ENCODE results near the gene RPUSD1. TPM values are rescaled to one million over a fixed set of nuclear protein-coding genes. Genes with fewer than 3 reads are reported as not detected.

The RPUSD1 gene
- polyA plus RNA-seq, 1 of the 3 experiments (the other 2 are of a cell fraction) = 27.7 TPM

GRCh38 chr16:800834-801511, 12.8 kb upstream of the RPUSD1 start:
- Histone ChIP-seq H3F3A (replicated peaks; ENCODE audit: insufficient read depth) (no peaks in the 10 kb centered on the region), H3K79me2 (ENCODE audit: insufficient read depth) (no peaks in the 10 kb centered on the region), H3K4me2 (no peak overlapping the region; the same call in 1 of the 2 replicates), H4K20me1 (ENCODE audit: insufficient read depth) (no peaks in the 10 kb centered on the region), H3K27me3 (ENCODE audit: insufficient read depth) (peaks cover 24% of the 10 kb centered on the region; the same call in 1 of the 2 replicates), H3K36me3 (replicated peaks in 1 of 2; ENCODE audit: control insufficient read depth in 1 of 2, insufficient read depth in 2 of 2, low read length in 1 of 2) (no peaks in the 10 kb centered on the region), H3K9me3 (no peaks in the 10 kb centered on the region), H3K4me1 (ENCODE audit: control insufficient read depth in 1 of 2, insufficient read depth in 2 of 2, low read depth in 1 of 2, low read length in 1 of 2) (peaks cover 0 to 8% of the 10 kb centered on the region in 2 experiments; a peak in 1 of 4 replicates), H2AFZ (ENCODE audit: low read depth) (no peak overlapping the region), H3K9me2 (no peaks in the 10 kb centered on the region), H3K27ac (ENCODE audit: low read depth in 2 of 2, low read length in 1 of 2) (no peak overlapping the region), H3K4me3 (ENCODE audit: low read depth in 2 of 2, low read length in 1 of 2) (no peak overlapping the region), H3K9ac (no peak overlapping the region)
- peak; percentile 68 for DNase-seq
- TF ChIP-seq CTCF (IDR thresholded peaks at IDR 0.05) = no peak
- no peak for TF ChIP-seq SMC3 (IDR thresholded peaks at IDR 0.05; ENCODE audit: low read depth, low read length)
- no peak for TF ChIP-seq POLR2AphosphoS5 (IDR thresholded peaks at IDR 0.05; ENCODE audit: low read depth, low read length)
- WGBS (ENCODE audit: low lambda C conversion rate) = 10% methylated on average over 16 of the region's 17 CpGs
- CTCF ChIA-PET = interaction anchor here (1.2 to 2.6 kb wide), 4 partner anchors 15 to 302 kb away, joined by 3 to 15 read pairs (median 4); no protein-coding TSS in a partner anchor
- POLR2A ChIA-PET = interaction anchor here (0.5 to 1.3 kb wide), 2 partner anchors 12 to 274 kb away, joined by 3 to 4 read pairs; partner anchors contain the start of genes CAPN15 and CHTF18

- DNase-seq = peak; percentile 74
- CTCF ChIA-PET = interaction anchor here (1.1 to 2.6 kb wide), 5 partner anchors 13 to 303 kb away, joined by 3 to 15 read pairs (median 3); no protein-coding TSS in a partner anchor
Observed at GRCh38 chr16:799948-800833, 12.0 kb upstream of the RPUSD1 start, which contains the start of gene GNG13. Gene GNG13 (minus strand): TSS chr16:800734. CDS start chr16:799077, 1,657 bp downstream.

More at GRCh38 chr16:799948-800833, 12.0 kb upstream of the RPUSD1 start, which contains the start of gene GNG13:
- Histone ChIP-seq H3K4me3 (ENCODE audit: low read depth in 2 of 2, low read length in 1 of 2) (peak within 1 kb of the TSS in 1 of 2 experiments; percentile 28; a peak in 2 of 4 replicates), H3F3A (replicated peaks; ENCODE audit: insufficient read depth) (no peaks in the 10 kb centered on the region), H2AFZ (ENCODE audit: low read depth) (no peak within 1 kb of the TSS), H3K36me3 (replicated peaks in 1 of 2; ENCODE audit: control insufficient read depth in 1 of 2, insufficient read depth in 2 of 2, low read length in 1 of 2) (no peaks in the 10 kb centered on the region), H3K4me1 (ENCODE audit: control insufficient read depth in 1 of 2, insufficient read depth in 2 of 2, low read depth in 1 of 2, low read length in 1 of 2) (peaks cover 0 to 6% of the 10 kb centered on the region in 2 experiments; a peak in 1 of 4 replicates), H3K4me2 (peak within 1 kb of the TSS; percentile 59; the same call in 1 of the 2 replicates), H3K79me2 (ENCODE audit: insufficient read depth) (no peaks in the 10 kb centered on the region), H4K20me1 (ENCODE audit: insufficient read depth) (no peaks in the 10 kb centered on the region), H3K9me3 (no peaks in the 10 kb centered on the region), H3K9me2 (no peaks in the 10 kb centered on the region), H3K27ac (ENCODE audit: low read depth in 2 of 2, low read length in 1 of 2) (no peak within 1 kb of the TSS), H3K9ac (no peak within 1 kb of the TSS), H3K27me3 (ENCODE audit: insufficient read depth) (peaks cover 24% of the 10 kb centered on the region; the same call in 1 of the 2 replicates)
- 8% methylated on average over 11 of the region's 57 CpGs for WGBS (ENCODE audit: low lambda C conversion rate)
- POLR2A ChIA-PET = interaction anchor here (1.3 kb wide), 1 partner anchor 12 kb away, joined by 4 read pairs; the partner anchor contains the start of gene CHTF18
- TF ChIP-seq RXRA (IDR thresholded peaks at IDR 0.05; ENCODE audit: borderline replicate concordance, low read depth) (no peak), RCOR1 (IDR thresholded peaks at IDR 0.05; ENCODE audit: low read length) (no peak), EP300 (IDR thresholded peaks at IDR 0.05; ENCODE audit: borderline replicate concordance in 1 of 2, low read depth in 1 of 2, low read length in 1 of 2) (no peak), REST (IDR thresholded peaks at IDR 0.05; ENCODE audit: low read depth, low read length) (no peak), PBX3 (IDR thresholded peaks at IDR 0.05) (no peak; the same call in 1 of the 2 replicates)
